ENCODE data around the gene FOLR3.

DNA sequence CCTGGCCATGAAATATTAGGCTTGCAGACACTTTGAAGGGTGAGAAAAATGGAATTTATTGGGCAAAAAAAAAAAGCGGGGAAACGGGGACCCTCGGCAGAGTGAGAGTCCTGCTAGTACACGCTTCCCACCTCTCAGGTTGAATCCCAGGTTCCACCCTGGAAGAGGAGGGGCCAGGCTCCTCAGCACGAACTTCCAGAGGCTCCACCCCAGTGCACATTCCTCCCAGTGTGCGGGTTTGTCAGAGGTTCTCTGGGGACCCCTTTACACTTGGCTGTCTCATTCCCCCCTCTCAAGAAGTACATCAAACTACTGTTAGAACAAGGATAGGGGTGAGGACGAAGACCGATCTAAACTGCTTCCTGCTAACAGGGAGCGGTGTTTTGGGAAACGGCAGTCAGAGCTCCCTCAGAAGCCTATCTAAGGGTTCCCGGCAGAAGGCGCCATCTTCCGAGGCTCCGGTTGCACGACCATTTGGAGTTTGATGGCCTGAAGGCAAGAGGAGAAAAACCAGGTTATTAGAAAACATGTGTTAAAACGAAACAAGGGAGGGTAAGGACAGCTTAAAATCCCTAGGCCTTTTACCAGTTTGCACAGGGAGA lies 27.5 kb downstream of the FOLR3 start:
- TF ChIP-seq, protein P1, sequence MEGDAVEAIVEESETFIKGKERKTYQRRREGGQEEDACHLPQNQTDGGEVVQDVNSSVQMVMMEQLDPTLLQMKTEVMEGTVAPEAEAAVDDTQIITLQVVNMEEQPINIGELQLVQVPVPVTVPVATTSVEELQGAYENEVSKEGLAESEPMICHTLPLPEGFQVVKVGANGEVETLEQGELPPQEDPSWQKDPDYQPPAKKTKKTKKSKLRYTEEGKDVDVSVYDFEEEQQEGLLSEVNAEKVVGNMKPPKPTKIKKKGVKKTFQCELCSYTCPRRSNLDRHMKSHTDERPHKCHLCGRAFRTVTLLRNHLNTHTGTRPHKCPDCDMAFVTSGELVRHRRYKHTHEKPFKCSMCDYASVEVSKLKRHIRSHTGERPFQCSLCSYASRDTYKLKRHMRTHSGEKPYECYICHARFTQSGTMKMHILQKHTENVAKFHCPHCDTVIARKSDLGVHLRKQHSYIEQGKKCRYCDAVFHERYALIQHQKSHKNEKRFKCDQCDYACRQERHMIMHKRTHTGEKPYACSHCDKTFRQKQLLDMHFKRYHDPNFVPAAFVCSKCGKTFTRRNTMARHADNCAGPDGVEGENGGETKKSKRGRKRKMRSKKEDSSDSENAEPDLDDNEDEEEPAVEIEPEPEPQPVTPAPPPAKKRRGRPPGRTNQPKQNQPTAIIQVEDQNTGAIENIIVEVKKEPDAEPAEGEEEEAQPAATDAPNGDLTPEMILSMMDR (IDR thresholded peaks at IDR 0.05), result no peak
- TF ChIP-seq POLR2A (IDR thresholded peaks at IDR 0.05), result no peak

Measured in adrenal gland (tissue), 5 donors.